NCI-H748 (cell line): Measurements from ENCODE around the gene RPUSD2.

Experiments
- DNase-seq: peaks from one replicate; lab custom pipeline; 2025; ENCODE audit not compliant: unreplicated experiment; lab: John Stamatoyannopoulos, UW

The RPUSD2 gene

GRCh38 chr15:40618906-40619305 lies 49.8 kb downstream of the RPUSD2 start:
- DNase-seq: no peak

- no peak for DNase-seq
Measured at GRCh38 chr15:40623361-40623760, 54.3 kb downstream of the RPUSD2 start.
